GM12878 (cell line): Measurements from ENCODE around the gene PRAF2. TPM values are rescaled to one million over a fixed set of nuclear protein-coding genes. Genes with fewer than 3 reads are reported as not detected.

Source experiments
- BCL11A ChIP-seq: IDR thresholded peaks from 2 replicates; pipeline ENCODE4 v1.6.1; 2011; ENCODE audit warnings: low read depth, low read length
- FOXM1 ChIP-seq: IDR thresholded peaks from 2 replicates; pipeline ENCODE4 v1.6.1; 2012; ENCODE audit warnings: low read depth, mild to moderate bottlenecking, inconsistent platforms, low read length, moderate library complexity
- MEF2B ChIP-seq: fragments of 450-650 bp; IDR thresholded peaks from 2 replicates; pipeline ENCODE4 v1.6.1; 2018; ENCODE audit warnings: mild to moderate bottlenecking, moderate library complexity; ENCODE audit not compliant: partially characterized antibody, poor library complexity, severe bottlenecking
- PBX3 ChIP-seq: IDR thresholded peaks from 2 replicates; pipeline ENCODE4 v1.6.1; 2011; ENCODE audit warnings: mild to moderate bottlenecking, low read depth, low read length, moderate library complexity; ENCODE audit not compliant: insufficient replicate concordance
- PRDM15 ChIP-seq: fragments of 450-650 bp; formaldehyde crosslinking; IDR thresholded peaks from 2 replicates; pipeline ENCODE4 v1.4.0; 2020; ENCODE audit warnings: mild to moderate bottlenecking, moderate library complexity
- ZBTB33 ChIP-seq: fragments of 450-650 bp; IDR thresholded peaks from 2 replicates; pipeline ENCODE4 v1.6.1; 2017; ENCODE audit warnings: mild to moderate bottlenecking
- ZBTB40 ChIP-seq: fragments of 450-650 bp; IDR thresholded peaks from 2 replicates; pipeline ENCODE4 v1.6.1; 2016; ENCODE audit warnings: mild to moderate bottlenecking, moderate library complexity, borderline replicate concordance
- polyA plus RNA-seq, 11 experiments: library from polyadenylated mRNA; depleted of rRNA in 4 of 11; unstranded in 6 of 11; stranded (reverse) in 5 of 11; fragments of >200 nt; fragmentation: Nextera tagmentation in 4 of 11; fragmentation: Illumina TruSeq in 1 of 11; extraction: Ambion mirVana in 4 of 11; extraction: Trizol in 1 of 11; gene quantifications; 1 replicate in 1 of 11; 2 replicates in 10 of 11; pipeline versions ENCODE4 v1.2.1 to v1.2.3, GENCODE V29; 2011 to 2016; ENCODE audit warnings: inconsistent platforms in 2 of 11, missing spikeins in 2 of 11, low read depth in 1 of 11
- total RNA-seq, 4 experiments: library from RNA; depleted of rRNA in 3 of 4; stranded (reverse); fragments of >200 nt in 3 of 4; fragmentation: Illumina TruSeq in 1 of 4; extraction: Trizol in 1 of 4; gene quantifications; 2 replicates each; pipeline versions ENCODE4 v1.2.1 to v1.2.3, GENCODE V29; 2013 to 2021

The PRAF2 gene
- total and polyA plus RNA-seq, 10 of the 15 experiments (the other 5 are each of a cell fraction or from before 2014, with no cell fraction given) = 0.80 to 16.7 (median 7.0) TPM

- no peak for TF ChIP-seq PRDM15 (CRISPR knock-in tag)
- no peak for TF ChIP-seq MEF2B
- no peak for TF ChIP-seq FOXM1
- no peak for TF ChIP-seq PBX3
- TF ChIP-seq ZBTB40 = no peak
- no peak for TF ChIP-seq BCL11A
- TF ChIP-seq ZBTB33 = no peak
Measured at GRCh38 chrX:49070988-49071387, 2.8 kb downstream of the PRAF2 start (continued).
